HL-60 (cell line): ENCODE measurements around the gene PDXP.

Experiments
- CTCF ChIP-seq: IDR thresholded peaks from one replicate; pipeline ENCODE4 v1.5.1; 2011; ENCODE audit warnings: low read length, control low read depth, inconsistent platforms; ENCODE audit not compliant: insufficient read depth
- GABPA ChIP-seq: IDR thresholded peaks from 2 replicates; pipeline ENCODE4 v1.6.1; 2012; ENCODE audit warnings: low read depth
- POLR2AphosphoS5 ChIP-seq: IDR thresholded peaks from 2 replicates; pipeline ENCODE4 v1.6.1; 2012; ENCODE audit warnings: low read depth
- REST ChIP-seq: IDR thresholded peaks from 2 replicates; pipeline ENCODE4 v1.6.1; 2012; ENCODE audit warnings: low read depth; ENCODE audit not compliant: insufficient replicate concordance
- SPI1 ChIP-seq: IDR thresholded peaks from 2 replicates; pipeline ENCODE4 v1.6.1; 2012; ENCODE audit warnings: low read depth, mild to moderate bottlenecking, borderline replicate concordance

GRCh38 chr22:37633089-37633624 is 25.4 kb upstream of the PDXP start:
- TF ChIP-seq POLR2AphosphoS5, result no peak
- no peak for TF ChIP-seq CTCF
- no peak for TF ChIP-seq REST
- TF ChIP-seq SPI1, result no peak
- no peak for TF ChIP-seq GABPA
